ENCODE data around the gene PNLIPRP1.

PNLIPRP1 gene

DNA sequence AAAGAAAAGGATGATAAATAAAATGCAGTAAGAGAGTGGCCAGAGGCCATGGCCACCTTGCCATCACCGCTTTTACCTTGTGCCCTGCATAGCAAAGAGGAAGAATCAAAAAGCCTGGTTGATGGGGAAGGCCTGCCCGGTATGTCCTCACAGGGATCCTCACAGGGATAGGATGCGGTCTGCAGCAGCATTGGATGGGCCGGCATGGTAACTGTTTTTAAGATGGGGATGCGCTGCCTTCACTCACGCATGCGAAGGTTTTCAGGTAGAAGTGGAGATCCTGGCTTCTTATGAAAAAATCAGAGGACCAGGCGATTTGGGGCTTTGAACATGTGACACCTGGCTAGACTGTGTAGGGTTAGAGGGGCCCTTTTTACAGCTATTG, 42.4 kb downstream of the PNLIPRP1 start:
- DNase-seq = no peak

DNA sequence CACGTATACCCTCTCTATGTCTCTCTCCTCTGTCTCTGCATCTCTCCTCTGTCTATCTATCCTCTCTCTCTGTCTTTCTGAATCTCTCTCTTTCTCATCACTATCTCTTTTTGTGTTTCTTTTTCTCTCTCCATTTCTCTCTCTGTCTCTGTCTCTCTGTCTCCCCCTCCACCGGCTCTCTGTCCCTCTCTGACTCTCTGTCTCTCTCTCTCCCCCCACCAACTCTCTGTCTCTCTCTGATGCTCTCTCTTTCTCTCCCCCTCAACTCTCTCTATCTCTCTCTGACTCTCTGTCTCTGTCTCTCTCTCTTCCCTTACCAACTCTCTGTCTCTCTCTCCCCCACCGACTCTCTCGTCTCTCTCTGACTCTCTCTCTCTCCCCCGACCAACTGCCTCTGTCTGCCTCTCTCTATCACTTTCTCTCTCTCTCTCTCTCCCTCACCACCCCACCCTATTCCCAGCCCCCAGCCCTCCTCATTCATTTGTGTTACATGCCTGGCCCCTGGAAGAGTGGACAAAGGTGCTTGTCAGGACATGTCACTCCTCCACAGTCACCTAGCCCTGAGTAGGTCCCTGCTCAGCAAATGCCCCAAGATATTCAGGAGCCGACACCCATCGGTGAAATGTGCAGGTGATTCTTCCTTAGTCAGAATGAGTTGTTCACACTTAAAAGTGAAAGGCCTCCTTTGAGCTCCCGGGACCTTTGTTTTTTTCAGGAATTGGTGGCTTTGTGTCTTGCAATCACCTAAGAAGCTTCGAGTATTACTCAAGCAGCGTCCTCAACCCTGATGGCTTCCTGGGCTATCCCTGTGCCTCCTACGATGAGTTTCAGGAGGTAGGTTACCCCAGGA, 43.6 kb downstream of the PNLIPRP1 start:
- DNase-seq = no peak

DNA sequence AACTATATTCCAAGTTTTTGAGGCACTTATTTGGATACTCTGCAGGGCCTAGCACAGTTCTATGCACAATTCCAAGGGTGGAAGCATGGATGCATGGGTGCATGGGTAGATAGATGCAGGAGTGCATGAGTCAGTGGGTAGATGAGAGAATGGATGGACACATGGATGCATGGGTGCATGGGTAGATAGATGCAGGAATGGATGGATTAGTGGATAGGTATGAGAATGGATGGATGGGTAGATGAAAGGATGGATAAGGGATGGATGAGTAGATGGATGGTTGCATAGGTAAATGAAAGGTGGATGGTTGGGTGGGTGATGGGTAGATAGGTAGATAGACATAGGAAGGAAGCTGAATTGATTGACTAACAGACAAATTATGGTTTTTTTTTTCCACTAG, 45.6 kb downstream of the PNLIPRP1 start:
- no peak for DNase-seq

DNA sequence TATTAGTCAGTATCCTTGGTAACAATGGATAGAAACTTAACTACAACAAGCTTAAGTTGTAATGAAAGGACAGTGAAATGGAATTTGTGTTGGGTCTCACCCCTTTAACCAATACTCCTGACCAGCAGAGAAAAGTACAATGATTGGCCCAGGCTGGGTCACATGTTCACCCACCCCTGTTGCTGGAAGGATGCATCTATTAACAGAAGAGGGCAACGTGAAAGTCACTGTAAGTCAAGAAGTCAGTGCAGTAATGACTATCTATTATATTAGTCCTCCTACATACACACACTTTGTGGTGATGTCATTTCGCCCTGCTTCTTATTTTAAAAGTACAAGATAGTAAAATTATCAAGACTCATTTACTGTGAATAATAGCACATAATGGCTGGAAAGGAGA, 46.2 kb downstream of the PNLIPRP1 start:
- no peak for DNase-seq

GRCh38 chr10:116637830-116638229, 47.1 kb downstream of the PNLIPRP1 start:
- no peak for DNase-seq

DNA sequence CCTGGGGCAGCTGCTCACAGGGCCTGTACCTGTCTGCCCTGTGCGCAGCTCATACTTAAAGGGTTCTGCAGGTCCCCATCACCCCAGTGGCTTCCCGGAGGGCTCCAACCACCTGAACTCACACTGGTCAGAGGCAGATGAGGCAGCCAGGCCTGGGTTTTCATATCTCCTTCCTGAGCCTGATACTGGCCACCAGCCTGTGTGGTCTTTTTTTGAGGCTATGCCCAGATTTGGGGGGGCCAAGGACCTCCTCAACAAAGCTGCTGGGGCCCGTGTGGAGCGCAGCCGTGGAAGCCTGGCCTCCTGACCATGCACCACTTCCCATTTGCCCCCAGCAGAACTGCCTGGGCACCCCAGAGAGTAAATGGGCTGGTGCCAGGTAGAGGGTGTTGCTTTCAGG, 55.7 kb downstream of the PNLIPRP1 start:
- no peak for DNase-seq

DNA sequence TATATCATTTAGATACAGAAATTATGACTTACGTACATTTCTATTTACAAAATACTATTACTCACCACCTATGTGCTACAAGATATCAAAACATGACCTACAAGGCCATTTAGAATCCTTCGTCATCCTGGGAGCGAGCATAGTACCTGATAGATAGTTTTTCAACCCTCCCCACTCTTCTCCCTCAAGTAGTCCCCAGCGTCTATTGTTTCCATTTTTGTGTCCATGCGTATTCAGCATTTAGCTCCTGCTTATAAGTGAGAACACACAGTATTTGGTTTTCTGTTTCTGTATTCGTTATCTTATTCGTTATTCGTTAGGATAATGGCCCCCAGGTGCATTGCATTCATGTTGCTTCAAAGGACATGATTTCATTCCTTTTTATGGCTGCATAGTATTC, 58.1 kb downstream of the PNLIPRP1 start:
- DNase-seq = no peak

DNA sequence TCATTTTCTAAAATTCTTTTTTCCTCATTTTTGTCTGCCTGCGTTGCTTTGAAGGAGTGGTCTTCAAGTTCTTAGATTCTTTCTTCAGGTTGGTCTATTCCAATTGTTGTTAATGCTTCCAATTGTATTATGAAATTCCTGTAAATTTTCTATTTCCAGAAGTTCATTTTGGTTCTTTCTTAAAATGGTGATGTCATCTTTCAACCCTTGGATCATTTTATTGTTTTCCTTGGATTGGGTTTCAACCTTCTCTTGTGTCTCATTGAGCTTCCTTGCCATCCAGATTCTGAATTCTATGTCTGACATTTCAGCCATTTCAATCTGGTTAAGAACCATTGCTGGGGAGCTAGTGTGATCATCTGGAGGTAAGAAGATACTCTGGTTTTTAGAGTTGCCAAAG, 63.1 kb downstream of the PNLIPRP1 start:
- no peak for DNase-seq

DNA sequence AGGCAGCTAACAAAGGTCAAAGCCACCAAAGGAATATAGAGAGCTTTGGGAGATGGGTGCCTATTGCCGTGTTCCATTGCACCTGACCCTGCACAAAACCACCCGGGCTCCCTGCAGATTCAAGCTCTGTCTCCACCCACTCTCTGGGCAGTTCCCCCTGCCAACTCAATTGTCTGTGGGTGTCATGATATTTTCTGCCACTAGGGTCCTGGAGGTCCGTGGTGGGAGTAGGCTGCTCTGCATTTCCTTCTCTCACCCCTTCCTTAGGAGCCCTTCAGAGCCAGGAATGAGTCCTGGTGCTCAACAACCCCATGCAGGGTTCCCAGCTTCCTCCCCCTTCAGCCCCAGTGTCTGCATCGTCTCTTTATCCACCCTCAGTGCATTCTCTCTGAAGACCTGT, 64.1 kb downstream of the PNLIPRP1 start:
- DNase-seq = no peak

- DNase-seq = no peak
These were observed 64.8 kb downstream of the PNLIPRP1 start for GRCh38 chr10:116655568-116655967.

GRCh38 chr10:116656044-116656443, 65.3 kb downstream of the PNLIPRP1 start:
- no peak for DNase-seq

DNA sequence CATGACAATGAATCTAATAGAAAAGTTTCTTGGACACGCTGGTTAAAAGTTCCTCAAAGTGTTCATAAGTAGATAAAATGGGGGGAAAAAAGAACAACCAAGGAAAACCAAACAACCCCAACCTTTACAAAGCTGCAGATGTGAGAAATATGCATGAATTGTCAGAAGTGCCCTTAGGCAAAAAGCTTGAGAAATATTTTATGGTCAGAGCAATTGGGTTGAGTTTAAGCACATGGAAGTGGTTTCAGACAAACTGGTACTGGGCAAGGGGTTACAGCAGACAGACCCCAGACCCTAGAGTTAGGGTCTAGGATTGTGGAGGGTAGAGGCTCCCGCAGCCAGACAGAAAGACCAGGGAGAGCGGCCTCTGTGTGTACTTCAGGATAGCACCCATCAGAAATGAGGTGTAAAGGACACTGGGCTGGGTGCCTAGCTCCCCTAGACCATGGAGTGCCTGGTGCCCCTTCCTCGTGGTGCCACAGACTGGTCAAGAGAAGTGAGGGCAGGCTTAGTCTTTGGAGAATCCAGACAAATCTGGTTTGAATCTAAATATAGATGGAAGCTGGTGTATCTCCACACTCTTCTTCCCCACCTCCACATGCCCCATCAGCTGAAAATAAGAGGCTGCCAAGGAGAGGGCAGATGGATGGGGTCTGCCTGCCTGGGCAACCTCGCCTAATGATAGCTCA, 67.2 kb downstream of the PNLIPRP1 start:
- no peak for DNase-seq
